K562 (cell line): Measurements from ENCODE around the gene RBM5. TPM values are rescaled to one million over a fixed set of nuclear protein-coding genes. Genes with fewer than 3 reads are reported as not detected.
A peak's percentile ranks its signal among the peaks of the same experiment; 100 is the strongest.

Experiments used
- ETV6 ChIP-seq, 3 experiments: fragments of 150-350 bp in 1 of 3; sonication (generic) in 1 of 3; formaldehyde crosslinking in 1 of 3; IDR thresholded peaks; 2 replicates each; pipeline versions ENCODE4 v1.6.1 to v1.8.0; 2014 to 2022; ENCODE audit warnings: borderline replicate concordance in 2 of 3, low read depth in 2 of 3, antibody characterized with exemption in 1 of 3, low read length in 1 of 3, mild to moderate bottlenecking in 1 of 3, missing genetic modification reagents in 1 of 3
- EWSR1 ChIP-seq: fragments of 450-650 bp; IDR thresholded peaks from 2 replicates; pipeline ENCODE4 v1.6.1; 2018; ENCODE audit warnings: borderline replicate concordance, mild to moderate bottlenecking, low read depth, moderate library complexity; ENCODE audit not compliant: partially characterized antibody
- HCFC1 ChIP-seq: IDR thresholded peaks from 2 replicates; pipeline ENCODE4 v1.6.1; 2012; ENCODE audit warnings: low read depth, low read length, improper control_type of control experiment
- MCM5 ChIP-seq: fragments of 450-650 bp; IDR thresholded peaks from 2 replicates; pipeline ENCODE4 v1.6.1; 2016; ENCODE audit warnings: low read depth
- NCOA6 ChIP-seq: fragments of 450-650 bp; IDR thresholded peaks from 2 replicates; pipeline ENCODE4 v1.6.1; 2017; ENCODE audit warnings: mild to moderate bottlenecking
- PTBP1 ChIP-seq: fragments of 200-400 bp; formaldehyde crosslinking; IDR thresholded peaks from 2 replicates; pipeline ENCODE4 v1.6.1; 2017; ENCODE audit warnings: low read depth, low read length
- RBM14 ChIP-seq: fragments of 200-400 bp; formaldehyde crosslinking; IDR thresholded peaks from 2 replicates; pipeline ENCODE4 v1.6.1; 2018; ENCODE audit warnings: low read depth, mild to moderate bottlenecking, low read length, moderate library complexity, borderline replicate concordance; ENCODE audit not compliant: insufficient read depth
- ZBTB5 ChIP-seq: fragments of 450-650 bp; IDR thresholded peaks from 2 replicates; pipeline ENCODE4 v1.6.1; 2017; ENCODE audit warnings: antibody characterized with exemption
- ZNF165 ChIP-seq: fragments of 250-450 bp; sonication (Bioruptor Pico); IDR thresholded peaks from 2 replicates; pipeline ENCODE4 v1.4.0; 2020; ENCODE audit warnings: borderline replicate concordance
- ZNF224 ChIP-seq: sonication (generic); formaldehyde crosslinking; IDR thresholded peaks from 2 replicates; pipeline ENCODE4 v1.8.0; 2022; ENCODE audit warnings: mild to moderate bottlenecking, missing genetic modification reagents
- ZNF253 ChIP-seq: fragments of 250-450 bp; sonication (Bioruptor Pico); conservative IDR thresholded peaks from 2 replicates; pipeline ENCODE4 v1.6.1; 2021; ENCODE audit warnings: mild to moderate bottlenecking
- ZNF263 ChIP-seq: sonication (generic); formaldehyde crosslinking; IDR thresholded peaks from 2 replicates; pipeline ENCODE4 v1.8.0; 2022; ENCODE audit warnings: mild to moderate bottlenecking, missing genetic modification reagents, borderline replicate concordance
- ZNF408 ChIP-seq: fragments of 250-450 bp; sonication (Bioruptor Pico); IDR thresholded peaks from 2 replicates; pipeline ENCODE4 v1.4.0; 2020; ENCODE audit warnings: low read depth, mild to moderate bottlenecking, moderate library complexity
- polyA plus RNA-seq, 8 experiments: library from polyadenylated mRNA; depleted of rRNA in 4 of 8; stranded (reverse) in 5 of 8; unstranded in 3 of 8; fragments of >200 nt; fragmentation: Nextera tagmentation in 2 of 8; fragmentation: Illumina TruSeq in 1 of 8; extraction: Ambion mirVana in 2 of 8; extraction: Trizol in 1 of 8; gene quantifications; 2 replicates each; pipeline versions ENCODE4 v1.2.1 to v1.2.3, GENCODE V29; 2011 to 2014; ENCODE audit warnings: inconsistent platforms in 1 of 8, missing spikeins in 1 of 8
- total RNA-seq, 7 experiments: library from RNA; depleted of rRNA in 6 of 7; stranded (reverse); fragments of >200 nt in 6 of 7; fragmentation: Illumina TruSeq in 2 of 7; extraction: Trizol in 2 of 7; gene quantifications; 2 replicates each; pipeline versions ENCODE4 v1.2.1 to v1.2.3, GENCODE V29; 2011 to 2021; ENCODE audit warnings: low replicate concordance in 1 of 7
- TF ChIP-seq, protein P1 (sequence below): fragments of 250-450 bp; sonication (Bioruptor Pico); IDR thresholded peaks from 2 replicates; pipeline ENCODE4 v1.8.0; 2022; ENCODE audit warnings: moderate library complexity, mild to moderate bottlenecking, inconsistent platforms
- TF ChIP-seq, protein P2 (sequence below): fragments of 250-450 bp; sonication (Bioruptor Pico); IDR thresholded peaks from 2 replicates; pipeline ENCODE4 v1.4.0; 2020

Gene RBM5
- total and polyA plus RNA-seq, 9 of the 15 experiments (the other 6 are each of a cell fraction or from before 2014, with no cell fraction given): 24.5 to 153 (median 81.6) TPM

GRCh38 chr3:50088725-50089608 is at the start of gene RBM5 (continued):
- TF ChIP-seq EWSR1: no peak
- peak; percentile 81 for TF ChIP-seq HCFC1
- no peak for TF ChIP-seq ZNF224 (CRISPR knock-in tag)
- no peak for TF ChIP-seq PTBP1
- TF ChIP-seq MCM5: no peak
- TF ChIP-seq, protein P1, sequence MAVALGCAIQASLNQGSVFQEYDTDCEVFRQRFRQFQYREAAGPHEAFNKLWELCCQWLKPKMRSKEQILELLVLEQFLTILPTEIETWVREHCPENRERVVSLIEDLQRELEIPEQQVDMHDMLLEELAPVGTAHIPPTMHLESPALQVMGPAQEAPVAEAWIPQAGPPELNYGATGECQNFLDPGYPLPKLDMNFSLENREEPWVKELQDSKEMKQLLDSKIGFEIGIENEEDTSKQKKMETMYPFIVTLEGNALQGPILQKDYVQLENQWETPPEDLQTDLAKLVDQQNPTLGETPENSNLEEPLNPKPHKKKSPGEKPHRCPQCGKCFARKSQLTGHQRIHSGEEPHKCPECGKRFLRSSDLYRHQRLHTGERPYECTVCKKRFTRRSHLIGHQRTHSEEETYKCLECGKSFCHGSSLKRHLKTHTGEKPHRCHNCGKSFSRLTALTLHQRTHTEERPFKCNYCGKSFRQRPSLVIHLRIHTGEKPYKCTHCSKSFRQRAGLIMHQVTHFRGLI (CRISPR knock-in tag): no peak
- no peak for TF ChIP-seq ZNF165 (CRISPR knock-in tag)
- no peak for TF ChIP-seq ZNF408 (CRISPR knock-in tag)
- no peak for TF ChIP-seq NCOA6
- TF ChIP-seq ZBTB5: no peak
- TF ChIP-seq, protein P2, sequence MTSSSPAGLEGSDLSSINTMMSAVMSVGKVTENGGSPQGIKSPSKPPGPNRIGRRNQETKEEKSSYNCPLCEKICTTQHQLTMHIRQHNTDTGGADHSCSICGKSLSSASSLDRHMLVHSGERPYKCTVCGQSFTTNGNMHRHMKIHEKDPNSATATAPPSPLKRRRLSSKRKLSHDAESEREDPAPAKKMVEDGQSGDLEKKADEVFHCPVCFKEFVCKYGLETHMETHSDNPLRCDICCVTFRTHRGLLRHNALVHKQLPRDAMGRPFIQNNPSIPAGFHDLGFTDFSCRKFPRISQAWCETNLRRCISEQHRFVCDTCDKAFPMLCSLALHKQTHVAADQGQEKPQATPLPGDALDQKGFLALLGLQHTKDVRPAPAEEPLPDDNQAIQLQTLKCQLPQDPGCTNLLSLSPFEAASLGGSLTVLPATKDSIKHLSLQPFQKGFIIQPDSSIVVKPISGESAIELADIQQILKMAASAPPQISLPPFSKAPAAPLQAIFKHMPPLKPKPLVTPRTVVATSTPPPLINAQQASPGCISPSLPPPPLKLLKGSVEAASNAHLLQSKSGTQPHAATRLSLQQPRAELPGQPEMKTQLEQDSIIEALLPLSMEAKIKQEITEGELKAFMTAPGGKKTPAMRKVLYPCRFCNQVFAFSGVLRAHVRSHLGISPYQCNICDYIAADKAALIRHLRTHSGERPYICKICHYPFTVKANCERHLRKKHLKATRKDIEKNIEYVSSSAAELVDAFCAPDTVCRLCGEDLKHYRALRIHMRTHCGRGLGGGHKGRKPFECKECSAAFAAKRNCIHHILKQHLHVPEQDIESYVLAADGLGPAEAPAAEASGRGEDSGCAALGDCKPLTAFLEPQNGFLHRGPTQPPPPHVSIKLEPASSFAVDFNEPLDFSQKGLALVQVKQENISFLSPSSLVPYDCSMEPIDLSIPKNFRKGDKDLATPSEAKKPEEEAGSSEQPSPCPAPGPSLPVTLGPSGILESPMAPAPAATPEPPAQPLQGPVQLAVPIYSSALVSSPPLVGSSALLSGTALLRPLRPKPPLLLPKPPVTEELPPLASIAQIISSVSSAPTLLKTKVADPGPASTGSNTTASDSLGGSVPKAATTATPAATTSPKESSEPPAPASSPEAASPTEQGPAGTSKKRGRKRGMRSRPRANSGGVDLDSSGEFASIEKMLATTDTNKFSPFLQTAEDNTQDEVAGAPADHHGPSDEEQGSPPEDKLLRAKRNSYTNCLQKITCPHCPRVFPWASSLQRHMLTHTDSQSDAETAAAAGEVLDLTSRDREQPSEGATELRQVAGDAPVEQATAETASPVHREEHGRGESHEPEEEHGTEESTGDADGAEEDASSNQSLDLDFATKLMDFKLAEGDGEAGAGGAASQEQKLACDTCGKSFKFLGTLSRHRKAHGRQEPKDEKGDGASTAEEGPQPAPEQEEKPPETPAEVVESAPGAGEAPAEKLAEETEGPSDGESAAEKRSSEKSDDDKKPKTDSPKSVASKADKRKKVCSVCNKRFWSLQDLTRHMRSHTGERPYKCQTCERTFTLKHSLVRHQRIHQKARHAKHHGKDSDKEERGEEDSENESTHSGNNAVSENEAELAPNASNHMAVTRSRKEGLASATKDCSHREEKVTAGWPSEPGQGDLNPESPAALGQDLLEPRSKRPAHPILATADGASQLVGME (CRISPR knock-in tag): 0 out of 2 replicates have a peak, but pooled peaks have one; percentile 51
- TF ChIP-seq ZNF263 (CRISPR knock-in tag): no peak
- TF ChIP-seq RBM14: no peak
- no peak for TF ChIP-seq ZNF253 (CRISPR knock-in tag)
- no peak for TF ChIP-seq ETV6 (IDR thresholded peaks at IDR 0.05; ENCODE audit: borderline replicate concordance in 1 of 2, low read depth in 2 of 2, low read length in 1 of 2)
- TF ChIP-seq ETV6 (CRISPR knock-in tag; IDR thresholded peaks at IDR 0.05; ENCODE audit: borderline replicate concordance): no peak
